Osteoblast (primary cell): Measurements from ENCODE around the gene ZNF497. TPM values are rescaled to one million over a fixed set of nuclear protein-coding genes. Genes with fewer than 3 reads are reported as not detected.
A peak's percentile ranks its signal among the peaks of the same experiment; 100 is the strongest.
"Not testable (repeated sequence)": the region's sequence is repeated elsewhere in the genome, so short reads cannot be mapped to it uniquely, and the experiment has no call there.

Experiments
- DNase-seq: peaks from one replicate; pipeline ENCODE4 v3.0.0; 2011; ENCODE audit warnings: low spot score, mixed read lengths; ENCODE audit not compliant: insufficient read length; ENCODE audit errors: missing footprints
- H2AFZ ChIP-seq: 2 replicates; pipeline ENCODE4 v1.6.0; 2011; ENCODE audit warnings: mild to moderate bottlenecking, low read length
- H3K27ac ChIP-seq: 2 replicates; pipeline ENCODE4 v1.5.1; 2011; ENCODE audit warnings: mild to moderate bottlenecking, low read depth, low read length, moderate library complexity
- H3K27me3 ChIP-seq: 2 replicates; pipeline ENCODE4 v1.6.0; 2012; ENCODE audit warnings: mild to moderate bottlenecking, control low read depth, inconsistent platforms, low read length, moderate library complexity; ENCODE audit not compliant: insufficient read depth
- H3K36me3 ChIP-seq: 2 replicates; pipeline ENCODE4 v1.5.1; 2011; ENCODE audit warnings: mild to moderate bottlenecking, low read length, control low read depth, moderate library complexity; ENCODE audit not compliant: insufficient read depth
- H3K4me1 ChIP-seq: 2 replicates; pipeline ENCODE4 v1.5.1; 2011; ENCODE audit warnings: mild to moderate bottlenecking, low read length, control low read depth, moderate library complexity; ENCODE audit not compliant: insufficient read depth
- H3K4me2 ChIP-seq: 2 replicates; pipeline ENCODE4 v1.6.0; 2011; ENCODE audit warnings: mild to moderate bottlenecking, low read length; ENCODE audit not compliant: insufficient read depth
- H3K4me3 ChIP-seq: fragments of 200-600 bp; sonication (generic); 3 replicates; pipeline ENCODE4 v1.5.1; 2012; ENCODE audit warnings: mild to moderate bottlenecking, low read length, inconsistent platforms; ENCODE audit not compliant: insufficient read depth
- H3K79me2 ChIP-seq: 2 replicates; pipeline ENCODE4 v1.6.0; 2012; ENCODE audit warnings: mild to moderate bottlenecking, low read length, control low read depth, inconsistent platforms; ENCODE audit not compliant: insufficient read depth
- H3K9me3 ChIP-seq: 2 replicates; pipeline ENCODE4 v1.5.1; 2011; ENCODE audit warnings: low read depth, low read length, control low read depth
- H4K20me1 ChIP-seq: 2 replicates; pipeline ENCODE4 v1.6.0; 2012; ENCODE audit warnings: mild to moderate bottlenecking, low read length, control low read depth; ENCODE audit not compliant: insufficient read depth
- CTCF ChIP-seq: IDR thresholded peaks from 2 replicates; pipeline ENCODE4 v1.5.1; 2011; ENCODE audit warnings: mild to moderate bottlenecking, low read depth, low read length, moderate library complexity; ENCODE audit errors: extremely low read depth
- total RNA-seq: library from RNA; depleted of rRNA; stranded (reverse); fragments of >200 nt; gene quantifications from 2 replicates; pipeline ENCODE4 v1.2.3, GENCODE V29; 2012

Gene ZNF497
- total RNA-seq, 1 donor, result 1.4 TPM

GRCh38 chr19:58407658-58408151 is 45.2 kb upstream of the ZNF497 start:
- peak; percentile 86 for DNase-seq
- H3K36me3 ChIP-seq, result no peaks in the 10 kb centered on the region
- peak overlapping the region; percentile 96 for H3K4me3 ChIP-seq
- H3K27me3 ChIP-seq, result no peaks in the 10 kb centered on the region
- peak overlapping the region; percentile 94 for H2AFZ ChIP-seq
- peaks cover 9% of the 10 kb centered on the region for H4K20me1 ChIP-seq
- peaks cover 39% of the 10 kb centered on the region for H3K79me2 ChIP-seq
- peak overlapping the region; percentile 92 for H3K4me2 ChIP-seq
- H3K4me1 ChIP-seq, result peaks cover 17% of the 10 kb centered on the region
- TF ChIP-seq CTCF, result no peak
- H3K9me3 ChIP-seq, result no peaks in the 10 kb centered on the region
- H3K27ac ChIP-seq, result peak overlapping the region; percentile 88

- peak overlapping the region; percentile 92 for H3K4me2 ChIP-seq
- H3K27me3 ChIP-seq, result no peaks in the 10 kb centered on the region
- no peaks in the 10 kb centered on the region for H3K9me3 ChIP-seq
- peaks cover 19% of the 10 kb centered on the region for H3K4me1 ChIP-seq
- peak overlapping the region; percentile 88 for H3K27ac ChIP-seq
- peaks cover 39% of the 10 kb centered on the region for H3K79me2 ChIP-seq
- peak overlapping the region; percentile 96 for H3K4me3 ChIP-seq
- no peak overlapping the region for H2AFZ ChIP-seq
- TF ChIP-seq CTCF, result peak; percentile 53
- DNase-seq, result peak; percentile 86
- no peaks in the 10 kb centered on the region for H3K36me3 ChIP-seq
- peaks cover 9% of the 10 kb centered on the region for H4K20me1 ChIP-seq
These were observed 44.5 kb upstream of the ZNF497 start for GRCh38 chr19:58406818-58407657.

- H4K20me1 ChIP-seq, H3K27ac ChIP-seq, DNase-seq, H3K9me3 ChIP-seq, H3K4me2 ChIP-seq, H3K27me3 ChIP-seq, H3K36me3 ChIP-seq, H3K4me3 ChIP-seq, H2AFZ ChIP-seq: not testable (repeated sequence)
- Histone ChIP-seq H3K4me1 (peaks cover 21% of the 10 kb centered on the region), H3K79me2 (peaks cover 23% of the 10 kb centered on the region)
These were observed 41.4 kb upstream of the ZNF497 start for GRCh38 chr19:58403920-58404478.

GRCh38 chr19:58401840-58402421 is 39.4 kb upstream of the ZNF497 start:
- H3K79me2 ChIP-seq, result peaks cover 4% of the 10 kb centered on the region
- peak overlapping the region; percentile 76 for H3K4me3 ChIP-seq
- H3K4me1 ChIP-seq, result peaks cover 12% of the 10 kb centered on the region
- H3K27me3 ChIP-seq, result peaks cover 4% of the 10 kb centered on the region
- H2AFZ ChIP-seq, result peak overlapping the region; percentile 20
- TF ChIP-seq CTCF, result no peak
- H3K9me3 ChIP-seq, result no peaks in the 10 kb centered on the region
- no peaks in the 10 kb centered on the region for H3K36me3 ChIP-seq
- H4K20me1 ChIP-seq, result peaks cover 2% of the 10 kb centered on the region
- no peak overlapping the region for H3K27ac ChIP-seq
- peak; percentile 84 for DNase-seq
- H3K4me2 ChIP-seq, result peak overlapping the region; percentile 78
